Chondrocyte (in vitro differentiated cells): ENCODE measurements around the gene TCTA. TPM values are rescaled to one million over a fixed set of nuclear protein-coding genes. Genes with fewer than 3 reads are reported as not detected.
A peak's percentile ranks its signal among the peaks of the same experiment; 100 is the strongest.

Experiments used
- DNase-seq: peaks from one replicate; pipeline ENCODE4 v3.0.0; 2021; ENCODE audit warnings: mixed read lengths, low spot score
- H3K27ac Mint-ChIP-seq: one replicate; pipeline ENCODE4 v1.8.0; 2021; ENCODE audit warnings: mild to moderate bottlenecking, moderate library complexity, mixed read lengths; ENCODE audit not compliant: unreplicated experiment
- H3K27me3 Mint-ChIP-seq: 2 replicates; pipeline ENCODE4 v1.8.0; 2021; ENCODE audit warnings: low read depth, mixed read lengths
- H3K36me3 Mint-ChIP-seq: 2 replicates; pipeline ENCODE4 v1.8.0; 2021; ENCODE audit warnings: low read depth, mixed read lengths
- H3K4me1 Mint-ChIP-seq: 2 replicates; pipeline ENCODE4 v1.8.0; 2021; ENCODE audit warnings: low read depth, mild to moderate bottlenecking, mixed read lengths
- H3K4me3 Mint-ChIP-seq: one replicate; pipeline ENCODE4 v1.8.0; 2021; ENCODE audit warnings: mild to moderate bottlenecking, moderate library complexity, mixed read lengths; ENCODE audit not compliant: unreplicated experiment
- H3K9me3 Mint-ChIP-seq: 2 replicates; pipeline ENCODE4 v1.8.0; 2021; ENCODE audit warnings: low read depth, mixed read lengths
- long read RNA-seq: library from polyadenylated mRNA; stranded (forward); transcript quantifications from one replicate; pipeline ENCODE4 v2.0.0, GENCODE V29; 2021
- total RNA-seq: library from RNA; stranded (reverse); gene quantifications from 3 replicates; pipeline ENCODE4 v1.2.1, GENCODE V29; 2021
- TF ChIP-seq, protein P1 (sequence below): fragments of 200-600 bp; sonication (generic); IDR thresholded peaks from 2 replicates; pipeline ENCODE4 v1.5.0; 2021; ENCODE audit warnings: antibody characterized with exemption, mild to moderate bottlenecking, moderate library complexity

TCTA gene
- 22.5 to 54.8 TPM (median 23.4 TPM) in 3 replicates for total RNA-seq
- long read RNA-seq, transcript TCTA-201 (3 exons, 2,146 nt): major isoform, 29 of 35 reads
- long read RNA-seq, partial matches to known transcripts: 1 of 35 reads
- long read RNA-seq, other reads (novel, unspliced or antisense): 4 of 35 reads

DNA sequence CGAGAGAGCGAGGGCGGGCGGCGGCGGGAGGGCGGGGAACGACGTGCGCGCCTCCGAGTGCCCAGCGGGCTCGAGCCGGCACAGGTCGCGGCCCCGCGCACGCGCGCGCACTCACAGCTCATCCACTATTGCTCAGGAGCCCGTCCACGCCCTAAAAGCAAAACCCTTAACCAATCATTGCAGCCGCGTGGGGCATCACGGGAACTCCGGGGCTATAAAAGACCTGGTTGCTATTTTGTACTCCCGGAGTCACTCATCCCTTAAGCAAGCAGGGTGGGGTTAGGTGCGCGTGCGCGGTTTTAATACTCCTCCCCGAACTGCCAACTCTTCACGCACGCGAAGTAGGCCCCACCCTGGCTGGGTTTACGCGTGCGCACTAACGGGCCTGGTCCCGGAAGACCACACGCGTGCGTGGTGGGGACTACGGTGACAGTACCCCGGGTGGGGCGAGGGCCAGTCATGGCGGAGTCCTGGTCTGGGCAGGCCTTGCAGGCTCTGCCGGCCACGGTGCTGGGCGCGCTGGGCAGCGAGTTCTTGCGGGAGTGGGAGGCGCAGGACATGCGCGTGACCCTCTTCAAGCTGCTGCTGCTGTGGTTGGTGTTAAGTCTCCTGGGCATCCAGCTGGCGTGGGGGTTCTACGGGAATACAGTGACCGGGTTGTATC lies at the start of gene TCTA, which contains the start of gene RHOA:
Gene TCTA (plus strand): TSS at position 456 of the 664 bp plus-strand sequence. CDS start 4 bp downstream, at position 460.
Gene RHOA (minus strand): TSS at position 9 of the 664 bp plus-strand sequence. CDS start 36,387 bp downstream, outside the sequence.
- H3K36me3 Mint-ChIP-seq: peaks cover 9% of the 10 kb centered on the region
- H3K27ac Mint-ChIP-seq: peak within 1 kb of the TSS; percentile 97
- no peaks in the 10 kb centered on the region for H3K9me3 Mint-ChIP-seq
- DNase-seq: peak; percentile 100
- no peaks in the 10 kb centered on the region for H3K27me3 Mint-ChIP-seq
- TF ChIP-seq, protein P1, sequence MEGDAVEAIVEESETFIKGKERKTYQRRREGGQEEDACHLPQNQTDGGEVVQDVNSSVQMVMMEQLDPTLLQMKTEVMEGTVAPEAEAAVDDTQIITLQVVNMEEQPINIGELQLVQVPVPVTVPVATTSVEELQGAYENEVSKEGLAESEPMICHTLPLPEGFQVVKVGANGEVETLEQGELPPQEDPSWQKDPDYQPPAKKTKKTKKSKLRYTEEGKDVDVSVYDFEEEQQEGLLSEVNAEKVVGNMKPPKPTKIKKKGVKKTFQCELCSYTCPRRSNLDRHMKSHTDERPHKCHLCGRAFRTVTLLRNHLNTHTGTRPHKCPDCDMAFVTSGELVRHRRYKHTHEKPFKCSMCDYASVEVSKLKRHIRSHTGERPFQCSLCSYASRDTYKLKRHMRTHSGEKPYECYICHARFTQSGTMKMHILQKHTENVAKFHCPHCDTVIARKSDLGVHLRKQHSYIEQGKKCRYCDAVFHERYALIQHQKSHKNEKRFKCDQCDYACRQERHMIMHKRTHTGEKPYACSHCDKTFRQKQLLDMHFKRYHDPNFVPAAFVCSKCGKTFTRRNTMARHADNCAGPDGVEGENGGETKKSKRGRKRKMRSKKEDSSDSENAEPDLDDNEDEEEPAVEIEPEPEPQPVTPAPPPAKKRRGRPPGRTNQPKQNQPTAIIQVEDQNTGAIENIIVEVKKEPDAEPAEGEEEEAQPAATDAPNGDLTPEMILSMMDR: no peak
- H3K4me1 Mint-ChIP-seq: peaks cover 57% of the 10 kb centered on the region
- H3K4me3 Mint-ChIP-seq: peak within 1 kb of the TSS; percentile 93

DNA sequence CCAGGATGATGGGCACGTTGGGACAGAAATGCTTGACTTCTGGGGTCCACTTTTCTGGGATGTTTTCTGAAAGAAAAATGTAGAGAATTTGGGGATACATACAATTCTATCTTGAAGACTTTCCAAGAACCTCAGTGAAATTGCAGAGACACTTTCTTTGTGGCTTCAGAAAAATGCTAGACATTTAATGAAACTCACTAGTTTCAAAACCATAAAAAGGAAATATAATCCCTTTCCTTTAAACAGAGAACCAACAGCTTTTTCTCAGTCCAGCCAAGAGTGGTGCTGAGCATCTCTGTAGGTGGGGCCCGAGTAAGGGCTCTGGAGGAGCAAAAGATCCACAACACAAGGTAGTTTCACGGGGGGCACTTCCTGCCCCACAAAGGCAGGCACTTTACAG lies 49.7 kb upstream of the TCTA start:
- H3K36me3 Mint-ChIP-seq: peaks cover 34% of the 10 kb centered on the region
- TF ChIP-seq, protein P1: no peak
- H3K27ac Mint-ChIP-seq: peak overlapping the region; percentile 90
- H3K9me3 Mint-ChIP-seq: no peaks in the 10 kb centered on the region
- H3K4me1 Mint-ChIP-seq: peaks cover 45% of the 10 kb centered on the region
- peak overlapping the region; percentile 35 for H3K4me3 Mint-ChIP-seq
- H3K27me3 Mint-ChIP-seq: no peaks in the 10 kb centered on the region
- DNase-seq: no peak

GRCh38 chr3:49370585-49371290 lies 41.5 kb upstream of the TCTA start:
- Mint-ChIP-seq H3K9me3 (no peaks in the 10 kb centered on the region), H3K36me3 (peaks cover 39% of the 10 kb centered on the region), H3K27ac (no peak overlapping the region), H3K27me3 (no peaks in the 10 kb centered on the region), H3K4me1 (peaks cover 17% of the 10 kb centered on the region), H3K4me3 (no peak overlapping the region)
- TF ChIP-seq, protein P1: no peak
- DNase-seq: no peak

DNA sequence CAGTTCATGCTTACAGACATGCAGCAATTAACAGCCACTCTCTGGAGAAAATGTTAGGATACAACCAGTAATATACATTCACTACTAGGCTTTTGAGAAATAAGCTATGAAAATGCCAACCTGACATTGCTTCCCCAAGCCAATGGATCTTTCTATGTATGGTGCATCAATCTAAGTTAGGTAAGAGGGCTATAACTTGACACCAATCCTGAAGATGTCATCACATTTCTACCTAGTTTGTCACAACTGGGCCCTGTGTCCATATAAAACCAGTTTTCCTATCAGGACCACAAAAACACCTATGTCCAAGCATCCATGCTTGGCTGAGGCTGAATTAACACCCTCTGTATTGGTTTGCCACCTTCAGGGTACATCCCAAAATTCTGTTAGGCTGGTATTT lies 40.3 kb upstream of the TCTA start:
- TF ChIP-seq, protein P1: no peak
- Mint-ChIP-seq H3K4me1 (peaks cover 20% of the 10 kb centered on the region), H3K36me3 (peaks cover 32% of the 10 kb centered on the region), H3K4me3 (no peak overlapping the region), H3K27me3 (no peaks in the 10 kb centered on the region), H3K27ac (peak overlapping the region; percentile 68), H3K9me3 (no peaks in the 10 kb centered on the region)
- DNase-seq: no peak

- DNase-seq: no peak
- Mint-ChIP-seq H3K9me3 (no peaks in the 10 kb centered on the region), H3K27me3 (no peaks in the 10 kb centered on the region), H3K4me3 (no peak overlapping the region), H3K4me1 (peaks cover 51% of the 10 kb centered on the region), H3K27ac (peak overlapping the region; percentile 97), H3K36me3 (peaks cover 17% of the 10 kb centered on the region)
- TF ChIP-seq, protein P1: no peak
Observed at GRCh38 chr3:49377483-49377882, 34.7 kb upstream of the TCTA start.
